MCF 10A (cell line): ENCODE data around the gene ARMC9. TPM values are rescaled to one million over a fixed set of nuclear protein-coding genes. Genes with fewer than 3 reads are reported as not detected.
"Not testable (repeated sequence)": the region's sequence is repeated elsewhere in the genome, so short reads cannot be mapped to it uniquely, and the experiment has no call there.

ENCODE experiments used
- BruUV-seq: library from RNA; stranded (reverse); fragments of 400-500 nt; replicated peaks from 2 replicates; lab custom pipeline; 2021; lab: Mats Ljungman, UMichigan
- CTCF ChIA-PET: fragments of 300-600 bp; sonication (Branson Sonifier 250); formaldehyde crosslinking; extraction: SDS; loops from one replicate; lab custom pipeline; 2021; ENCODE audit warnings: antibody characterized with exemption, inconsistent platforms; lab: Yijun Ruan, JAX
- POLR2A ChIA-PET: fragments of 300-600, 350-650 bp; sonication (Branson Sonifier 250); formaldehyde crosslinking; extraction: SDS; loops from one replicate; lab custom pipeline; 2020; ENCODE audit warnings: antibody characterized with exemption, inconsistent platforms; lab: Yijun Ruan, JAX
- DNase-seq: peaks from one replicate; pipeline ENCODE4 v3.0.0-alpha.2; 2018; ENCODE audit not compliant: unreplicated experiment
- H3K27ac Mint-ChIP-seq: one replicate; pipeline ENCODE4 v1.8.0; 2022; ENCODE audit warnings: mild to moderate bottlenecking, low read depth, mixed read lengths; ENCODE audit not compliant: unreplicated experiment
- H3K27me3 Mint-ChIP-seq: one replicate; pipeline ENCODE4 v1.8.0; 2022; ENCODE audit warnings: mixed read lengths; ENCODE audit not compliant: insufficient read depth, unreplicated experiment
- H3K36me3 Mint-ChIP-seq: one replicate; pipeline ENCODE4 v1.8.0; 2022; ENCODE audit warnings: mild to moderate bottlenecking, moderate library complexity, mixed read lengths; ENCODE audit not compliant: insufficient read depth, unreplicated experiment
- H3K4me1 Mint-ChIP-seq: one replicate; pipeline ENCODE4 v1.8.0; 2022; ENCODE audit warnings: mixed read lengths; ENCODE audit not compliant: insufficient read depth, unreplicated experiment
- H3K4me3 Mint-ChIP-seq: one replicate; pipeline ENCODE4 v1.8.0; 2022; ENCODE audit warnings: mild to moderate bottlenecking, moderate library complexity, mixed read lengths; ENCODE audit not compliant: unreplicated experiment
- H3K9me3 Mint-ChIP-seq: one replicate; pipeline ENCODE4 v1.8.0; 2022; ENCODE audit warnings: mixed read lengths; ENCODE audit not compliant: unreplicated experiment
- CTCF ChIP-seq: fragments of 200-600 bp; IDR thresholded peaks from one replicate; pipeline ENCODE4 v1.8.0; 2022; ENCODE audit warnings: antibody characterized with exemption, mild to moderate bottlenecking; ENCODE audit not compliant: unreplicated experiment
- intact Hi-C: fragments of 100-400 bp; cut with micrococcal nuclease; formaldehyde crosslinking; loops from 2 replicates; pipeline ENCODE4 v1.14.1; 2022
- total RNA-seq: library from RNA; stranded (reverse); gene quantifications from 2 replicates; pipeline ENCODE4 v1.2.3, GENCODE V29; 2022

Gene ARMC9
- total RNA-seq, 1 experiment from 2014 or later: 16.5 TPM

GRCh38 chr2:231299267-231299666, 100.8 kb downstream of the ARMC9 start:
- ChIA-PET CTCF (interaction anchor here (0.7 to 2.1 kb wide), 6 partner anchors 9 to 153 kb away, joined by 3 to 11 read pairs (median 3); no protein-coding TSS in a partner anchor), POLR2A (no interaction called here)
- Mint-ChIP-seq H3K4me1 (no peaks in the 10 kb centered on the region), H3K27ac (no peak overlapping the region), H3K9me3 (no peaks in the 10 kb centered on the region), H3K4me3 (no peak overlapping the region), H3K27me3 (no peaks in the 10 kb centered on the region), H3K36me3 (peaks cover 16% of the 10 kb centered on the region)
- BruUV-seq: no TSS peak
- TF ChIP-seq CTCF: no peak
- DNase-seq: no peak
- intact Hi-C loops: loop anchor here (10.0 kb wide), 1 partner anchor 194 kb away; no protein-coding TSS in a partner anchor

DNA sequence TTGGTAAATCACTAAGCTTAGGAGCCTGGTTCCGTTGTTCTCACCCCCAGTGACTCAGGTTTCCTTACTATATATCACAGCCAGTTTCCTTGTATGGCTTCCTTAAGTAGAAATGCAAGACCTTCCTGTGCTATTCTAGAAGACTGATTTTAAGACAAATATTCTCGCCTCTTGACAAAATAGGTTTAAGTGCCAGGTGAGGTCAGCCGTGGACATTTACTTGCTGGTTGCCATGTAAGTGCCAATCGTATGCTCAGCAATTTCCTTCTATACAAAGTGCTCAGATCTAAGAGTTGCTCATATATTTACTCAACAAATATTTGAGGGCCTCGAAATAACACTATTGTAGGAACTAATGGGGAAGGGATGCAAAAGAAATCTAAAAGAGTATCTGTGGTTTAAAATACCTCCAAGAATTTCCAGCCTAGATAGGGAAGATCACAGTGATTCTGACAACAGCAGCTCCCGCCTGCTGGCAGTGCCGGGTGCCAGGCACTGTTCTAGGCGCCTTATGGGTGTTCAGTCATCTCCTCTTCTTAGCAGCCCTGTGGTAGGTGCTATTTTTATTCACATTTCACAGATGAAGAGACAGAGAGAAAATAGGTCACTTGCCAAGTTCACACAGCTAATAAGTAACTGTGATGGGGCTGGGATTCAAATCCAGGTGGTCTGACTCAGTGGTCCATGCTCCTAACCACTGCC, 101.7 kb downstream of the ARMC9 start:
- no TSS peak for BruUV-seq
- TF ChIP-seq CTCF: no peak
- peaks cover 12% of the 10 kb centered on the region for H3K36me3 Mint-ChIP-seq
- no peaks in the 10 kb centered on the region for H3K4me1 Mint-ChIP-seq
- ChIA-PET CTCF (interaction anchor here (0.9 to 2.1 kb wide), 5 partner anchors 100 to 152 kb away, joined by 3 to 11 read pairs (median 4); no protein-coding TSS in a partner anchor), POLR2A (no interaction called here)
- H3K4me3 Mint-ChIP-seq: no peak overlapping the region
- H3K27me3 Mint-ChIP-seq: no peaks in the 10 kb centered on the region
- no peaks in the 10 kb centered on the region for H3K9me3 Mint-ChIP-seq
- intact Hi-C loops: no loop called here
- no peak overlapping the region for H3K27ac Mint-ChIP-seq
- DNase-seq: no peak

DNA sequence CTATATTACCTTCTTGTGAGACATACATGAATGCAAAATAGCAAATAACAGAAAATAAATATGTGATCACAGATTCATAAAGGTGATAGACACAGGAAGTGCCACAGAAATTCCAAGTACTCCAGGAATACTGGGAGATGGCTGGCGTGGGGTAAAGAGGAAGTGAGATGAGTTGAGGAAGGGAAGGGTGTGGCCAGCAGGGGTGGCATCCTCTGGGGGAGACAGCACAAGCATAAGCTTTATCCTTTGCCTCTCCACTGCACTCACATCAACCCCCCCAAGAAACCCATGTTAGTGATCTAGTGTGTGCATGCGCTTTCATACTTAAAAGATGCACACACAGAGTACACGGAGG, 102.3 kb downstream of the ARMC9 start:
- Mint-ChIP-seq H3K36me3 (peaks cover 12% of the 10 kb centered on the region), H3K27ac (no peak overlapping the region), H3K4me1 (no peaks in the 10 kb centered on the region), H3K4me3 (no peak overlapping the region), H3K27me3 (no peaks in the 10 kb centered on the region), H3K9me3 (no peaks in the 10 kb centered on the region)
- intact Hi-C loops: no loop called here
- POLR2A ChIA-PET: no interaction called here
- DNase-seq: no peak
- CTCF ChIA-PET: interaction anchor here (0.9 to 1.6 kb wide), 3 partner anchors 105 to 151 kb away, joined by 3 to 6 read pairs (median 4); no protein-coding TSS in a partner anchor
- no TSS peak for BruUV-seq
- TF ChIP-seq CTCF: no peak

DNA sequence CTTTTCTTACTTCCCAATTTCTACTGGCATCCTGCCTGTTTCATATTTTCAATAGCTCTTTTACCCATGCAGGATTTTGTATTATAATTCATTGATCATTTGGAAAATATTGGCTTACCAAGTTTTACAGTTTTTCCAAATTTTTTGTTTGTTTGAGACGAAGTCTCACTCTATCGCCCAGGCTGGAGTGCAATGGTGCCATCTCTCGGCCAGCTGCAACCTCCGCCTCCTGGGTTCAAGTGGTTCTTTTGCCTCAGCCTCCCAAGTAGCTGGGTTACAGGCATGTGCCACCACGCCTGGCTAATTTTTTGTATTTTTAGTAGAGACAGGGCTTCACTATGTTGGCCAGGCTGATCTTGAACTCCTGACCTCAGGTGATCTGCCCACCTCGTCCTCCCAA, 105.8 kb downstream of the ARMC9 start:
- H3K27me3 Mint-ChIP-seq, BruUV-seq, POLR2A ChIA-PET, DNase-seq, intact Hi-C loops, H3K4me1 Mint-ChIP-seq, H3K36me3 Mint-ChIP-seq, H3K27ac Mint-ChIP-seq, H3K9me3 Mint-ChIP-seq, H3K4me3 Mint-ChIP-seq: not testable (repeated sequence)
- CTCF ChIA-PET: interaction anchor here (0.6 kb wide), 1 partner anchor 37 kb away, joined by 3 read pairs; no protein-coding TSS in a partner anchor
